Endothelial cell (in vitro differentiated cells): ENCODE results near the gene ARHGEF11. TPM values are rescaled to one million over a fixed set of nuclear protein-coding genes. Genes with fewer than 3 reads are reported as not detected.

ENCODE experiments used
- DNase-seq: peaks from one replicate; pipeline ENCODE4 v3.0.0; 2021; ENCODE audit warnings: low spot score
- H3K27ac Mint-ChIP-seq: one replicate; pipeline ENCODE4 v1.8.0; 2021; ENCODE audit warnings: mixed read lengths, inconsistent platforms; ENCODE audit not compliant: unreplicated experiment
- H3K27me3 Mint-ChIP-seq: one replicate; pipeline ENCODE4 v1.8.0; 2021; ENCODE audit warnings: mild to moderate bottlenecking, moderate library complexity, mixed read lengths, inconsistent platforms; ENCODE audit not compliant: unreplicated experiment
- H3K36me3 Mint-ChIP-seq: one replicate; pipeline ENCODE4 v1.8.0; 2021; ENCODE audit warnings: mild to moderate bottlenecking, low read depth, mixed read lengths, inconsistent platforms; ENCODE audit not compliant: unreplicated experiment
- H3K4me1 Mint-ChIP-seq: one replicate; pipeline ENCODE4 v1.8.0; 2021; ENCODE audit warnings: mild to moderate bottlenecking, mixed read lengths, inconsistent platforms; ENCODE audit not compliant: unreplicated experiment
- H3K4me3 Mint-ChIP-seq: one replicate; pipeline ENCODE4 v1.8.0; 2021; ENCODE audit warnings: mild to moderate bottlenecking, mixed read lengths, inconsistent platforms; ENCODE audit not compliant: unreplicated experiment
- H3K9me3 Mint-ChIP-seq: one replicate; pipeline ENCODE4 v1.8.0; 2021; ENCODE audit warnings: mixed read lengths, inconsistent platforms; ENCODE audit not compliant: unreplicated experiment
- CTCF ChIP-seq: fragments of 200-600 bp; sonication (generic); IDR thresholded peaks from one replicate; pipeline ENCODE4 v1.5.0; 2021; ENCODE audit warnings: antibody characterized with exemption; ENCODE audit not compliant: unreplicated experiment
- total RNA-seq: library from RNA; stranded (reverse); fragmentation: NEBNext Ultra II Directional; extraction: Animal tissue kit (Norgen Biotek cat#: 25700); gene quantifications from one replicate; pipeline ENCODE4 v1.2.1, GENCODE V29; 2021; ENCODE audit not compliant: unreplicated experiment

The ARHGEF11 gene
- total RNA-seq, 1 donor from 2014 or later, result 48.4 TPM

GRCh38 chr1:156995412-156995811, 50.1 kb downstream of the ARHGEF11 start:
- H3K4me3 Mint-ChIP-seq, result no peak overlapping the region

GRCh38 chr1:156994277-156994676, 51.3 kb downstream of the ARHGEF11 start:
- Mint-ChIP-seq H3K4me3 (no peak overlapping the region), H3K36me3 (no peaks in the 10 kb centered on the region), H3K9me3 (no peaks in the 10 kb centered on the region), H3K27me3 (peaks cover 1% of the 10 kb centered on the region), H3K4me1 (peaks cover 4% of the 10 kb centered on the region), H3K27ac (no peak overlapping the region)
- no peak for DNase-seq
- no peak for TF ChIP-seq CTCF

More at GRCh38 chr1:156995412-156995811, 50.1 kb downstream of the ARHGEF11 start:
- Mint-ChIP-seq H3K36me3 (no peaks in the 10 kb centered on the region), H3K4me1 (peaks cover 4% of the 10 kb centered on the region), H3K27ac (no peak overlapping the region), H3K27me3 (peaks cover 2% of the 10 kb centered on the region), H3K9me3 (no peaks in the 10 kb centered on the region)
- DNase-seq, result no peak
- no peak for TF ChIP-seq CTCF

GRCh38 chr1:156993426-156994147, 52.0 kb downstream of the ARHGEF11 start:
- Mint-ChIP-seq H3K4me1 (peaks cover under 1% of the 10 kb centered on the region), H3K36me3 (no peaks in the 10 kb centered on the region), H3K9me3 (no peaks in the 10 kb centered on the region), H3K27ac (no peak overlapping the region), H3K27me3 (no peaks in the 10 kb centered on the region), H3K4me3 (no peak overlapping the region)
- no peak for DNase-seq
- TF ChIP-seq CTCF, result no peak

- no peaks in the 10 kb centered on the region for H3K9me3 Mint-ChIP-seq
- peaks cover 11% of the 10 kb centered on the region for H3K4me1 Mint-ChIP-seq
- H3K27ac Mint-ChIP-seq, result no peak overlapping the region
- H3K27me3 Mint-ChIP-seq, result no peaks in the 10 kb centered on the region
- H3K4me3 Mint-ChIP-seq, result no peak overlapping the region
- DNase-seq, result no peak
- H3K36me3 Mint-ChIP-seq, result no peaks in the 10 kb centered on the region
- TF ChIP-seq CTCF, result no peak
Observed at GRCh38 chr1:156992215-156992614, 53.3 kb downstream of the ARHGEF11 start.

- H3K27ac Mint-ChIP-seq, result no peak overlapping the region
- peaks cover 11% of the 10 kb centered on the region for H3K4me1 Mint-ChIP-seq
Observed at GRCh38 chr1:156987715-156988114, 57.8 kb downstream of the ARHGEF11 start.

More at GRCh38 chr1:156987715-156988114, 57.8 kb downstream of the ARHGEF11 start:
- Mint-ChIP-seq H3K4me3 (no peak overlapping the region), H3K27me3 (no peaks in the 10 kb centered on the region), H3K9me3 (no peaks in the 10 kb centered on the region), H3K36me3 (peaks cover 7% of the 10 kb centered on the region)
- DNase-seq, result no peak
- no peak for TF ChIP-seq CTCF
